Uterus (tissue), 4 donors: ENCODE results near the gene ATP6V0C. TPM values are rescaled to one million over a fixed set of nuclear protein-coding genes. Genes with fewer than 3 reads are reported as not detected.

Source experiments
- DNase-seq, 2 donors: peaks; one replicate each; pipeline ENCODE4 v3.0.0-alpha.2; 2019 to 2020
- H3K27ac ChIP-seq, 2 donors: fragments of 200-600 bp; sonication (generic); 1 replicate in 1 of 2; 2 replicates in 1 of 2; pipeline ENCODE4 v1.5.1; 2016 to 2018
- H3K27me3 ChIP-seq, 2 donors: fragments of 200-600 bp; sonication (generic); one replicate each; pipeline ENCODE4 v1.5.1; 2018 to 2019; ENCODE audit warnings: control low read depth in 1 of 2
- H3K36me3 ChIP-seq, 2 donors: fragments of 200-600 bp; sonication (generic); one replicate each; pipeline ENCODE4 v1.5.1; 2019; ENCODE audit warnings: control low read depth in 1 of 2
- H3K4me1 ChIP-seq, 2 donors: fragments of 200-600 bp; sonication (generic); one replicate each; pipeline ENCODE4 v1.5.1; 2018 to 2019; ENCODE audit warnings: control low read depth in 1 of 2
- H3K4me3 ChIP-seq, 2 donors: fragments of 200-600 bp; sonication (generic); 1 replicate in 1 of 2; 2 replicates in 1 of 2; pipeline ENCODE4 v1.5.1; 2018 to 2019; ENCODE audit warnings: mild to moderate bottlenecking in 1 of 2
- H3K9me3 ChIP-seq, 2 donors: fragments of 200-600 bp; sonication (generic); one replicate each; pipeline ENCODE4 v1.5.1; 2019; ENCODE audit warnings: control low read depth in 1 of 2
- CTCF ChIP-seq, 4 experiments: fragments of 200-600 bp in 2 of 4; fragments of 450-650 bp in 2 of 4; sonication (generic) in 2 of 4; IDR thresholded peaks; one replicate each; pipeline ENCODE4 v1.5.1; 2016 to 2019; ENCODE audit warnings: antibody characterized with exemption in 4 of 4, mild to moderate bottlenecking in 2 of 4, moderate library complexity in 1 of 4
- POLR2A ChIP-seq, 2 donors: fragments of 450-650 bp; IDR thresholded peaks; one replicate each; pipeline ENCODE4 v1.6.1; 2016; ENCODE audit warnings: antibody characterized with exemption in 2 of 2, mild to moderate bottlenecking in 1 of 2, moderate library complexity in 1 of 2
- intact Hi-C: fragments of 100-400 bp; cut with DNase I; formaldehyde crosslinking; loops from one replicate; pipeline ENCODE4 v1.15.1; 2023; ENCODE audit warnings: low total_unique reads
- total RNA-seq, 4 donors: library from RNA; depleted of rRNA in 3 of 4; stranded (reverse); fragments of >200 nt in 3 of 4; gene quantifications; one replicate each; pipeline versions ENCODE4 v1.1.0 to v1.2.4, GENCODE V29; 2014 to 2023
- donor health status: DM: yes; HTN: yes; CAD: no.

The ATP6V0C gene
- total RNA-seq, 4 donors from 2014 or later: 14.3 to 126 (median 41.4) TPM

- DNase-seq: no peak
- intact Hi-C loops: no loop called here
- H3K4me3 ChIP-seq: no peak overlapping the region
- no peak for TF ChIP-seq CTCF (IDR thresholded peaks at IDR 0.05)
- no peak for TF ChIP-seq POLR2A (IDR thresholded peaks at IDR 0.05)
- no peak overlapping the region for H3K27ac ChIP-seq
- no peaks in the 10 kb centered on the region for H3K27me3 ChIP-seq
- peaks cover 0 to 11% of the 10 kb centered on the region in 2 donors for H3K4me1 ChIP-seq
- H3K36me3 ChIP-seq: no peaks in the 10 kb centered on the region
- H3K9me3 ChIP-seq: no peaks in the 10 kb centered on the region
Observed at GRCh38 chr16:2487517-2487842, 26.3 kb upstream of the ATP6V0C start.

- Histone ChIP-seq H3K4me3 (no peak overlapping the region), H3K27ac (no peak overlapping the region), H3K36me3 (no peaks in the 10 kb centered on the region), H3K27me3 (no peaks in the 10 kb centered on the region), H3K4me1 (peaks cover 0 to 10% of the 10 kb centered on the region in 2 donors), H3K9me3 (no peaks in the 10 kb centered on the region)
- TF ChIP-seq CTCF (IDR thresholded peaks at IDR 0.05): no peak
- TF ChIP-seq POLR2A (IDR thresholded peaks at IDR 0.05): no peak
- intact Hi-C loops: no loop called here
- DNase-seq: no peak
Observed at GRCh38 chr16:2487903-2488531, 25.7 kb upstream of the ATP6V0C start.

- intact Hi-C loops: no loop called here
- Histone ChIP-seq H3K36me3 (no peaks in the 10 kb centered on the region), H3K9me3 (no peaks in the 10 kb centered on the region), H3K4me3 (no peak overlapping the region), H3K27me3 (no peaks in the 10 kb centered on the region), H3K4me1 (no peaks in the 10 kb centered on the region), H3K27ac (no peak overlapping the region)
- no peak for DNase-seq
- TF ChIP-seq CTCF (IDR thresholded peaks at IDR 0.05) (no peak), POLR2A (IDR thresholded peaks at IDR 0.05) (no peak)
Observed at GRCh38 chr16:2489581-2489980, 24.2 kb upstream of the ATP6V0C start.

- Histone ChIP-seq H3K27me3 (no peaks in the 10 kb centered on the region), H3K4me3 (no peak overlapping the region), H3K4me1 (no peaks in the 10 kb centered on the region), H3K27ac (no peak overlapping the region), H3K36me3 (no peaks in the 10 kb centered on the region), H3K9me3 (no peaks in the 10 kb centered on the region)
- intact Hi-C loops: loop anchor here (10.0 kb wide), 1 partner anchor 156 kb away; no protein-coding TSS in a partner anchor
- no peak for DNase-seq
- TF ChIP-seq CTCF (IDR thresholded peaks at IDR 0.05) (no peak), POLR2A (IDR thresholded peaks at IDR 0.05) (no peak)
Observed at GRCh38 chr16:2490190-2491105, 23.3 kb upstream of the ATP6V0C start.

GRCh38 chr16:2492292-2492691 lies 21.5 kb upstream of the ATP6V0C start:
- H3K4me3 ChIP-seq: no peak overlapping the region
- DNase-seq: no peak
- intact Hi-C loops: loop anchor here (10.0 kb wide), 1 partner anchor 157 kb away; no protein-coding TSS in a partner anchor
- H3K36me3 ChIP-seq: no peaks in the 10 kb centered on the region
- no peak overlapping the region for H3K27ac ChIP-seq
- no peaks in the 10 kb centered on the region for H3K4me1 ChIP-seq
- no peaks in the 10 kb centered on the region for H3K27me3 ChIP-seq
- TF ChIP-seq CTCF (IDR thresholded peaks at IDR 0.05) (no peak), POLR2A (IDR thresholded peaks at IDR 0.05) (no peak)
- H3K9me3 ChIP-seq: no peaks in the 10 kb centered on the region
